ENCODE measurements around the gene FKRP.

The FKRP gene

DNA sequence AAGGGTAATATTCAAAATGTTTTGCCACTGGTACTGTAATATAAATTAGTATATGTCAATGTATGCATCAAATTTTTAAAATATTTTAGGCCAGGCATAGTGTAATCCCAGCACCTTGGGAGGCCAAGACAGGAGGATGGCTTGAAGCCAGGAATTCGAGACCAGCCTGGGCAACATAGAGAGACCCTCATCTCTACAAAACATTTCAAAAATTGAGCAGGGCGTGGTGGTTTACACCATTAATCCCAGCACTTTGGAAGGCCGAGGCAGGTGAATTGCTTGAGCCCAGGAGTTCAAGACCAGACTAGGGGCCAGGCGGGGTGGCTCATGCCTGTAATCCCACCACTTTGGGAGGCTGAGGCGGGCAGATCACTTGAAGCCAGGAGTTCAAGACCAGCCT is 14.5 kb downstream of the FKRP start:
- no peak for TF ChIP-seq FOXP2 (optimal IDR thresholded peaks at IDR 0.05; ENCODE audit: borderline replicate concordance, extremely low read depth, extremely low read length, insufficient read depth)
- TF ChIP-seq, protein P1, sequence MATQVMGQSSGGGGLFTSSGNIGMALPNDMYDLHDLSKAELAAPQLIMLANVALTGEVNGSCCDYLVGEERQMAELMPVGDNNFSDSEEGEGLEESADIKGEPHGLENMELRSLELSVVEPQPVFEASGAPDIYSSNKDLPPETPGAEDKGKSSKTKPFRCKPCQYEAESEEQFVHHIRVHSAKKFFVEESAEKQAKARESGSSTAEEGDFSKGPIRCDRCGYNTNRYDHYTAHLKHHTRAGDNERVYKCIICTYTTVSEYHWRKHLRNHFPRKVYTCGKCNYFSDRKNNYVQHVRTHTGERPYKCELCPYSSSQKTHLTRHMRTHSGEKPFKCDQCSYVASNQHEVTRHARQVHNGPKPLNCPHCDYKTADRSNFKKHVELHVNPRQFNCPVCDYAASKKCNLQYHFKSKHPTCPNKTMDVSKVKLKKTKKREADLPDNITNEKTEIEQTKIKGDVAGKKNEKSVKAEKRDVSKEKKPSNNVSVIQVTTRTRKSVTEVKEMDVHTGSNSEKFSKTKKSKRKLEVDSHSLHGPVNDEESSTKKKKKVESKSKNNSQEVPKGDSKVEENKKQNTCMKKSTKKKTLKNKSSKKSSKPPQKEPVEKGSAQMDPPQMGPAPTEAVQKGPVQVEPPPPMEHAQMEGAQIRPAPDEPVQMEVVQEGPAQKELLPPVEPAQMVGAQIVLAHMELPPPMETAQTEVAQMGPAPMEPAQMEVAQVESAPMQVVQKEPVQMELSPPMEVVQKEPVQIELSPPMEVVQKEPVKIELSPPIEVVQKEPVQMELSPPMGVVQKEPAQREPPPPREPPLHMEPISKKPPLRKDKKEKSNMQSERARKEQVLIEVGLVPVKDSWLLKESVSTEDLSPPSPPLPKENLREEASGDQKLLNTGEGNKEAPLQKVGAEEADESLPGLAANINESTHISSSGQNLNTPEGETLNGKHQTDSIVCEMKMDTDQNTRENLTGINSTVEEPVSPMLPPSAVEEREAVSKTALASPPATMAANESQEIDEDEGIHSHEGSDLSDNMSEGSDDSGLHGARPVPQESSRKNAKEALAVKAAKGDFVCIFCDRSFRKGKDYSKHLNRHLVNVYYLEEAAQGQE (IDR thresholded peaks at IDR 0.05; ENCODE audit: insufficient read depth in 1 of 2, low read depth in 2 of 2, low read length in 2 of 2) = no peak
- TF ChIP-seq TAF1 (IDR thresholded peaks at IDR 0.05; ENCODE audit: borderline replicate concordance, insufficient read depth, low read length) = no peak
- TF ChIP-seq POLR2AphosphoS5 (IDR thresholded peaks at IDR 0.05; ENCODE audit: low read depth, low read length) = no peak
- no peak for TF ChIP-seq SIN3A (IDR thresholded peaks at IDR 0.05; ENCODE audit: borderline replicate concordance, insufficient read depth, low read length)

DNA sequence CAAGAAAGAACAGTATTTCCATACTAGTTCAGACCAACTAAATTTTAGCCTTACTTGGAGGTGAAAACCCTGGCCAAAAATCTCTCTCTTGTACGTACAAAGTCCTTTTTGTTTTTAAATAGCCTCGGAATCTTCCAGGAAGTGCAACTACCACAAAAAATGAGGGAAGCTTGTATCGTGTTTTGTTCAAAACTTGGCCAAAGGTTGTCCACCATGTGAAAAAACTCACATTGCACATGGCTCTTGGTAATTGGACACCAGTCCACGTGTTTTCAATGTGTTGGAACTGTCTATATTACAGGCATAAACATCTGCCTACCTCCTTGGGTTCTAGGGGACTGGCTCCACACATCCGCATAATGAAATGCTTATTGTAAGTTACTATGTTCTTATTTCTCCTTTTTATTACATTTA is 15.6 kb downstream of the FKRP start:
- TF ChIP-seq, protein P1 (IDR thresholded peaks at IDR 0.05; ENCODE audit: insufficient read depth in 1 of 2, low read depth in 2 of 2, low read length in 2 of 2) = no peak
- no peak for TF ChIP-seq FOXP2 (optimal IDR thresholded peaks at IDR 0.05; ENCODE audit: borderline replicate concordance, extremely low read depth, extremely low read length, insufficient read depth)

GRCh38 chr19:46762245-46762890 is 16.5 kb downstream of the FKRP start:
- TF ChIP-seq TAF1 (IDR thresholded peaks at IDR 0.05; ENCODE audit: borderline replicate concordance, insufficient read depth, low read length) = no peak

DNA sequence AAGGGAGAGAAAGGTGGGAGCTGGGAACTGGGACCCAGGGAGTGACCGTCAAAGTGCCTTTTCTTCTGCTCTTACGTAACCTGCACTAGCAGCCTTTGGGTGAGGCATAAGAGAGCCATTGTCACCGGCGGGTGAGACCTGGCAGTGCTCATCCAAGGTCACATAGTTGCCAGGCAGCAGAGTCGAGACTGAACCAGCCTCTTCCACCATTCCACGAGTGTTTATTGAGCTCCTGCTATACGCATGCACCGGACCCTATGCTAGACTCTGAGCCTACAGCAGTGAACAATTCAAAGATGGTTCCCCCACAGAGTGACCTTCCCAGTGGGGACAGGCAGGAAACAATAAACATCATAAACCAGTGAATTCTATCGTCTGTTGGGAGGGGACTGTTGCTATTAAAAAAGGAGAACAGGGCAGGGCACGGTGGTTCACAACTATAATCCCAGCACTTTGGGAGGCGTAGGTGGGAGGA is 19.0 kb downstream of the FKRP start:
- TF ChIP-seq, protein P1 (IDR thresholded peaks at IDR 0.05; ENCODE audit: insufficient read depth in 1 of 2, low read depth in 2 of 2, low read length in 2 of 2) = no peak
- TF ChIP-seq FOXP2 (optimal IDR thresholded peaks at IDR 0.05; ENCODE audit: borderline replicate concordance, extremely low read depth, extremely low read length, insufficient read depth) (no peak), POLR2AphosphoS5 (IDR thresholded peaks at IDR 0.05; ENCODE audit: low read depth, low read length) (no peak), SIN3A (IDR thresholded peaks at IDR 0.05; ENCODE audit: borderline replicate concordance, insufficient read depth, low read length) (no peak), TAF1 (IDR thresholded peaks at IDR 0.05; ENCODE audit: borderline replicate concordance, insufficient read depth, low read length) (no peak)

DNA sequence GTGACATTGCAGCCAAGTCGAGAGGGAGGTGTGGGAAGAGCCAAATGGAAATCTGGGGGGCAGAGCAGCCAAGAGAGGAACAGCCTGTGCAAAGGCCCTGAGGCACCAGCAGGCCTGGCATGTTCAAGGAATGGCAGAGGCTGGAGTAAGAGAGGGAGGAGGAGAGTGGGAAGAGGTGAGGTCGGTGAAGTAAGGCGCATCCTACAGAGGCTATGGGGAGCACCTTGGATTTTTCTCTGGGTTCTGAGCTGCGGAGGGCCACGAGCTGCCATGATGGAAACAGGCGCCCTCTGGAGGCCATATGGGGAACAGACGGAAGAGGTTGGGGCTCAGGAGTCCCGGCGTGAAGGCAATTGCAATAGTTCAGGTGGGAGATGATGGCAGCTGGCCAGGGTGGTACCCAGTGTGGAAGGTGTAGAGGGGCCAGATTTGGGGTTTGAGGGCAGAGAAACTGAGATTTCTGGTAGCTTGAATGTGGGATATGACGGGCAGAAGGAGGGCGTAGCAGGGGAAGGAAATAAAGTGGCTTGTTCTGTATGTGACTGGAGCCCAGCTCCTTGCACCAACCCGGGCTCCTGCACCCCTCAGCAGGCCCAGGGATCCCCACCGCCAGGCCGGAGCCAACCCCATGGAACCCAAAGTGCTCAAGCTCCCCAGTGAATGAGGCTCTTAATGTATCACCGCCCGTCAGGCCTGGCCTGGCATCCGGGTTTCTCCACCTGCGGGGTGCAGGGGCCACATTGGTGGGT is 20.9 kb downstream of the FKRP start:
- TF ChIP-seq TAF1 (IDR thresholded peaks at IDR 0.05; ENCODE audit: borderline replicate concordance, insufficient read depth, low read length) = no peak
- TF ChIP-seq, protein P1 (IDR thresholded peaks at IDR 0.05; ENCODE audit: insufficient read depth in 1 of 2, low read depth in 2 of 2, low read length in 2 of 2) = no peak
- no peak for TF ChIP-seq POLR2AphosphoS5 (IDR thresholded peaks at IDR 0.05; ENCODE audit: low read depth, low read length)
- no peak for TF ChIP-seq SIN3A (IDR thresholded peaks at IDR 0.05; ENCODE audit: borderline replicate concordance, insufficient read depth, low read length)
- no peak for TF ChIP-seq FOXP2 (optimal IDR thresholded peaks at IDR 0.05; ENCODE audit: borderline replicate concordance, extremely low read depth, extremely low read length, insufficient read depth)

All from PFSK-1 (cell line).